ENCODE measurements around the gene FUT6.

Gene FUT6

DNA sequence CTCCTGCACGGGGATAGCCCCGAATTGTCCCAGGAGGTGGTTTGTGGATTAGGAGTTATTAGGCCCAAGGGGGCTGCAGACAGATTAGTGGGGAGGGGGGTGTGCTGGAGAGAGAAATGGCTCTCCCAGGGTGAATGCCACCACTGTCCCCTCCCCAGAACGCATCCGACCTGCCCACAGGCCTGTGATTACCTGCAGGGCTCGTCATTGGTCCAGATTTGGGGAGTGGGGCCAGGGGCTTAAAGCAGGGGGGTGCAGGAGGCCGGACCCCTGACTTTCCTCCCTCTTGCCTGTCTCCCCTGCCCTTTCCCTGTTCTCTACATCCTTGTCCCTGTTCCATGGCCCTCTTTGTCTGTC is 33.4 kb downstream of the FUT6 start:
- no peak for DNase-seq

DNA sequence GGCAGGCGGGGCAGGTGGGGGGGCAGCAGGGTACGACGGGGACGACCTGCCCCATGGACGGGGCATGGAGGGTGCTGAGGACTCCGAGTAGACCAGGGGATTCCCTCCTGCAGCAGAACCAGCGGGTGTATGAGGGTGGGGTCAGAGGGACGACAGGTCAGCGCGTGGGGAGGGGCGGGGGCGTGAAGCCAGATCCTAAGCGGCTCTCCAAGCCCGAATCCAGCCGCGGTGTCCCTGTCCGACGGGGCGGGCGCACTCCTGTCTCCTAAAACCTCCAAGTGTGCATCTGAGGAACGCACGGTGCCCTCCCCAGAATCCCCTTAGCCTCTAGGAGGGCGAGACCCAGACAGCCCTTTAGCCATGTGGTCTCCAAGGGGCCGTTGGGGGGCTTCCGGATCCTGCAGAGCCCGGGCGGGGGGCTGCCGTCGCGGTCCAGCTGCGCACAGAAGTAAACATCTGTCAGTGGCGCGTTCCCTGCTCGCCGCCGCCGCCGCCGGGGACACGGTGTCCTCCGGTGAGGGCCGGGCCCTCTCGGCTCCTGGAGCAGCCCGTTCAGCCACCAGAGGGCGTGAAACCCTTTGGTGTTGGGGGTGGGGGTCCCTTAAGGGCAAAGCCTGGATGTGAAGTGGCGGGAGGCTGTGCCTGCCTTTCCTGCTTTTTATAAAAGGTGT is 33.9 kb downstream of the FUT6 start:
- peak; percentile 72 for DNase-seq

DNA sequence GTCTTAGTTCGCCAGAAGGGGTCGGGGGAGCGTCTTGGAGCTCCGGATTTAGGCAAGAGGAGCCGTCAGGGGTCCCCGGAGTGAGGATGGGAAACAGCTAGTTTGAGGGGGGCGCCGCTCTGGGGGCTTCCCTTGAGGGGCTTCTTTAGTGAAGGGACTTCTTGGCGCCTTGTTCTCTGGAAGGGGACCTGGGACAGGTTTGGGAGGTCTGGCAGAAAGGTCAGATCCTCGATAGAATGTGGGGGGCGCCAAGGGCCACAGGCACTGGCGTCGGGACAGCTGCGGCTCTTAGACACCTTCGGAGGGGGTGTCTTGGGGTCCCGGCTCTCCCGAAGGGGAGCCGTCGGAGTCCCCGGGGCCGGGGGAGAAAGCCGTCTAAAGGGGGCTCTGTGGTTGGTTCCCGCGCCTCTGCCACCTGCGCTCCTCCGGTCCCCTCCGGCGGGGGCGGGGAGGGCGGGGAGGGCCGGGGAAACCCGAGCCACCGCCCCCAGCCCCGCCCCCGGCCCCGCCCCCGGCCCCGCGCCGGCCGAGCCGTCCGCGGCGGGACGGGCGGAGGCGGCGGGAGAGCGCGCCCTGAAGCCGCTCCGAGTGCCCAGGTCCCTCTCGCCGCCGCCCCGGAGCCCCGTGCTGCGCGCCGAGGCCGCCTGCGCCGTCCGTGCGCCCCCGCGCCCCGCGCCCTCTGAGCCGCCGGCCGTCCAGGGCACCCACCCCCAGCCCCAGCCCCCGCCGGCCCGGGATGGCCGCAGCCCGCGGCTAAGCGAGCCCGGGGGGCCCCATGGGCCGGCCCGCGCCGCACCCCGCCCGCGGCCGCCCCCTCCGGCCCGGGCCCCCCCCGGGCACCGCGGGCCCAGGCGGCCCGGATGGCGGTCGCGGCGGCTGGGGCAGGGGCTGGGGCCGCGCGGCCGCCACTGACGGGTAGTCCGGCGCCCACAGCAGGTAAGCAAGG is 34.7 kb downstream of the FUT6 start, which contains the start of gene NRTN:
Gene NRTN, plus strand, starts transcription at position 552 of the 946 bp plus-strand sequence. CDS start 19,099 bp downstream, outside the sequence.
- peak; percentile 44 for DNase-seq

DNA sequence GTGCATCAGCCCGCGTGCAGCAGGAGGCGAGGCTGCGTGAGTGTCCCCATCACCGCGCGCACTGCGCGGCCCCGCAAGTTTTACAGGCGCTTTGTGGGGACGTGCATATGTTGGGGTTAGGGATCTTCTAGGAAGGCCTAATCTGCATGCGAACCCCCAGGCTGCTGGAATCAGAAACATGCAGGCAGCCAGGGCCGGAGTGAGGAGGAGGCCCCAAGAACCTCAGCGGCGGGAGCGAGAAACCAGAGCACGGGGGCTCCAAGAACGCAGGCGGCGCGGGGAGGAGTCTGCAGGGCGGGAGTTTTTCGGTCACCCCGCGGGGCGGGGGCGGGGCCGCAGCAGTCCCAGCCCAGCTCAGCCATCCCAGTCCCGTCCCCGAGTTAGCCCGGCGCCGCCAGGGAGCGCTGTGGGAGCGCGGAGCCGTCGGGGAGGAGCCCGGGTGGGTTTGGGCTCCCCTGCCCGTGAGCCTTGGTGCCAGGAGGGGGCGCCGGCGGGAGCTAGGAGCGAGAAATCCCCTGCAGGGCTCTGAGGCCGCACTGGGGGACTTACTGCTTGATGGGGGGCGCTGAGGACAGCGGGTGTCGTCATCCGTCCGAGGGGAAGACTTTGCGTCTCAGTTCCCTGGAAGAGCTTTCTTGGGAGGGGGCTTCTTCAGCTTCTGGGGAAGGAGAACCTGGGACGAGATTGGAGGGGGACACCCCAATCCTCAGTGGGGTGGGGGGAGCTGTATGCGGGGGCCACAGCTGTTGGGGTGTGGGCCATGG is 35.6 kb downstream of the FUT6 start:
- DNase-seq = peak; percentile 88

- no peak for DNase-seq
These were observed 36.1 kb downstream of the FUT6 start for GRCh38 chr19:5803441-5803751.

DNA sequence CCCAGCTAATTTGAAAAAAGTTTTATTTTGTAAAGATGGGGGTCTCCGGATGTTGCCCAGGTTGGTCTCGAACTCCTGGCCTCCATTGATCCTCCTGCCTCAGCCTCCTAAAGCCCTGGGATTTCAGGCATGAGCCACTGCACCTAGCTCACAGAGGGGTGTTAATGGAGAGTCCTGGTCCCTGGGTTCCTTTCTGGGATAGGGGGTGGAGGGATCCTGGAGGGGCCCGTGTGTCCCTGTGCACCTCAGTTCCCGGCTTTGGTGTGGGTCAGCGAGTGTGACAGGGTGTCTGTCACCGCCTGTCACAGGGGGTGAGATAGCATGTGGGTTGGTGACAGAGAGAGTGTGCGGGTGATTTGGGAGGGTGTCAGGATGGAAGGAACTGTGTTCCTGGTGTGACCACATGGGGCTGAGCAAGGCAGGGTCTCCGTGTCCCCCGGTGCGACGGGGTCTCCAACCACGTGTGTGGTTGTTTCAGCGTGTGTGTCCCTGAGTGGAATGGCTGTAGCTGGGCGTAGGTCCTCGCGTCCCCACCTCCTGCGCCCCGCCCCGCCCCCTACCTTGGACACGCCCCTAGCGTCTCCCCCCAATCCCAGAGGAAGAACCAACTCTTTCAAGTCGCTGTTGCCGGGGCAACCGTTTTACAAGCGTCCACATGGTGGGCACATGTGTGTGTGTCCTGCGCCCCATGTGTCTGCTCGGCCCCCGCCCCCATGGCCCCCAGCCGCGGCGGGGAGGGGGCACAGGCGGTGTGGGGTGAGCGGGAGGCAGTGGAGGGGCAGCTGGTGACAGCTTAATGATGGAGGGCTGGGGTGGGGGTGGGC is 37.5 kb downstream of the FUT6 start:
- DNase-seq = no peak

DNA sequence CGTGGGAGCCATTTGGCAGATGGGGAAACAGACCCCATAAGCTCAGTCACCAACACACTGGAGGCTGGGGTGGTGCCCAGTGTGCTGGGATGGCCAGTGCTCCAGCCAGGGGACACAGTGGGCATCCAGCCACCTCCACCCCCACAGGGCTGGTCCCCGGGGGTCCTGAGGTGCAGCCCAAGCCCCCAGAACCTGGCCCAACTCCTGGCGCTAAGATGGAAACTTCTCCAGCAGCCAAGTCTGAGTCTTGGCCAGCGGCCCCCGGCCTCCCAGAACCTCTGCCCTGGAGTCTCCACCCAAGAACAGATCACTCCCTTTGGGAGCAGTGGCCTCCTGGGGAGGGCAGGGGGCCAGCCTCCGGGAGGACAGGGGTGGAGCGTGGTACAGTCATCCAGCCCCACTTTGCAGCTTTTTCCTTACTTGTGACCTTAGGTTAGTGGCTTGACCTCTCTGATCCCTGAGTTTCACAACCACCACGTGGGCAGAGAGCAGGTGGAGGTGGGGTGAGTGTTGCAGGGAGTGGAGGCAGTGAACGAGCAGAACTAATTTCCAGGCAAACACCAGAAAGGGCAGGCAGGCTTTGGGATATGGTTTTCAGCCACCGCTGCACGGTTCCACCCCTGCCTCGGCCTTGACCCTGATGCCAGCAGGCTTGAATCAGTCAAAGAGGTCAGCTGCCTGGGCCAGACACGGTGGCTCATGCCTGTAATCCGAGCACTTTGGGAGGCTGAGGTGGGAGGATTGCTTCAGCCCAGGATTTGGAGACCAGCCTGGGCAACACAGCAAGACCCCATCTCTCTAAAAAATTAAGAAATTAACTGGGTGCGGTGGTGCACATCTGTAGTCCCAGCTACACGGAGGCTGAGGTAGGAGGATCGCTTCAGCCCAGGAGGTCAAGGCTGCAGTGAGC is 38.9 kb downstream of the FUT6 start:
- no peak for DNase-seq

DNA sequence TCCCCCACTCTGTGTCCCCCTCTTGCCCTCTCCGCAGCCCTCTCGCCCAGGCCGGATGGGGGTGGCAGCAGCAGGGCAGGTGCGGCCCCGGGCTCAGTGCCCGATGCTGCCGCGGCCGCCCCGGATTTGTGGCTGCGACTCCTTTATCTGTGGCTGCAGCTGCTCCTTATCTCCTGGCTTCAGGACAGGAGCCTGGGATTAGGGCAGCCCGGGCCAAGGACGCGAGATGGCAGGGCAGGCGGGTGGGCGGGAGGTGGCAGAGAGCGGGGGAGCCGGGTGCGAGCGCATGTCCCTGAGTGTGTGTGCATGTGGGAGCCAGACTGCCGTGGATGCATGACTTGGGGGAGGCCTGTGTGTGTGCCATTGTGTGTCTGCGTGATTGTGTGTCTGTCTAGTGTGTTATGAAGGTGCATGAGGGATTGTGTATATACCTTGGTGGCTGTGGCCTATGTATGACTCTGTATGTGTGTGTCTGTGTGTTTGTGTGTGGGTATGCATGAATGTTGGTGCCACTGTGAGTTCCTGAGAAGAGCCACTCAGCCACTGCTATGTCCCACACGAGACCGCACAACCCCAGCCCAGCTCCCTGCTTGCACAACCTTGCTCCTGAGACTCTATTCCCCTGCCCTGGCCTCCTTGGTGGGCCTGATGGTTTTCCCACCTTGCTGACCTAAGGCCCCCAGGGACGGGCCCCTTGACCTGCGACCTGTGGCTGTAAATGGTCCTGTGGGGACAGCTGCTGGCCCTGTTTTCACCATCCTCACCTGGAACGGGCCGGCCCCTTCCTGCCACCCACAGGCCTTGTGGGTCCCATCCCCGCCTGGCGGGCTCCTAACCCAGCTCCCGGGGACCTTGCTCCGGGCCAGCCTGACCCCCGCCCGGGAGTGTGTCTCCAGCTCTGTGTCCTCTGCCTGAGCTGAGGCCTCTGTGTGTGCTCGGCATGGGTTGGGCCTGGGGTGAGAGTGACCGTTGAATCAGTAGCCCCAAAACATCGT is 40.0 kb downstream of the FUT6 start:
- no peak for DNase-seq

DNA sequence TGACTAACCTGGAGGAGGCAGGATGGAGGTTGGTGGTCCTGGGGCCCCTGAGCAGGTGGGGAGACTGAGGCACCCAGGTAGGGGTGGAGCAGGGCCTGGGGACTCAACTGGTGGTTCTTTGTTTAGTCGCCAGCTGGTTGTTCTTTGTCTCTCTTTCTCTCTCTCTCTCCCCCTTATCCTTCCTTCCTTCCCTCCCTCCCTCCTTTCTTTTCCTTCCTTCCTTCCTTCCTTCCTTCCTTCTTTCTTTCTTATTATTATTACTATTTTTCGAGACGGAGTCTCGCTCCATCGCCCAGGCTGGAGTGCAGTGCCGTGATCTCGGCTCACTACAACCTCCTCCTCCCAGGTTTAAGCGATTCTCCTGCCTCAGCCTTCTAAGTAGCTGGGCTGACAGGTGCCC is 41.3 kb downstream of the FUT6 start:
- no peak for DNase-seq

DNA sequence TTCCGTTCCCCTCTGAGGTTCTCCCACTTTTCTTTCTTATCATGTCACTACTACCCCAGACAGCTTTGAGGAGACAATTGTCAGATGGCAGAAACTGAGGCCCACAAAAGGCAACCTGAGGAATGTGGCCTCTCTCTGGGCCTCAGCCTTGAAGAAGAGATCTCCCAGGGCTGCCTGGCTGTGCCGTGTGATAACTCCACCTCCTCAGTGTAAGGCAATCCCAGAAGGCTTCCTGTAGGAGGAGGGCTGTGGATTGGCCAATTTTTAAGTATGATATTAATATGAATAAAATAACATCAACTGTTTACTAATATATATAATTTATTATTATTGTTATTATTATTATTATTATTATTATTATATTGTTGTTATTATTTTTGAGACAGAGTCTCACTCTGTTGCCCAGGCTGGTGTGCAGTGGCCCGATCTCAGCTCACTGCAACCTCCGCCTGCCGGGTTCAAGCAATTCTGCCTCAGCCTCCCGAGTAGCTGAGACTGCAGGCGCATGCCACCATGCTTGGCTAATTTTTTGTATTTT is 44.1 kb downstream of the FUT6 start:
- no peak for DNase-seq

- no peak for DNase-seq
These were observed 46.3 kb downstream of the FUT6 start for GRCh38 chr19:5793188-5793587.

DNA sequence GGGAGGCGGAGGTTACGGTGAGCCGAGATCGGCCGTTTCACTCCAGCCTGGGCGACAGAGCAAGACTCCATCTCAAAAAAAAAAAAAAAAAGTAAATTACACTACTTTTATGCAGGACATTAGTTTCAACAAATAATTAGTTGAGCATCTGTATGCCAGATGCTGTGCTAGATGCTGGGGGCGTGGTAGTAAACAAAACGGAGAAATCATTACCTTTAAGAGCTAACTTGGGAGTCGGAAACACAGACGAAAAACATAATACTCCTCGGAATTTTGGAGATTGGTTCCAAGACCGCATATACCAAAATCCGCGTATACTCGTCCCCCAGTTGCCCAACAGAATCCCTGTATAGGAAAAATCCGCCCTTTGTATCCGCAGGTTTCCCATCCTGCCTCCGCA is 47.3 kb downstream of the FUT6 start:
- no peak for DNase-seq

- peak; percentile 95 for DNase-seq
These were observed 48.7 kb downstream of the FUT6 start, which contains the start of gene DUS3L for GRCh38 chr19:5790559-5791520. Gene DUS3L, minus strand, starts transcription at chr19:5791163. Its CDS starts 22 bp downstream, at chr19:5791141.

DNA sequence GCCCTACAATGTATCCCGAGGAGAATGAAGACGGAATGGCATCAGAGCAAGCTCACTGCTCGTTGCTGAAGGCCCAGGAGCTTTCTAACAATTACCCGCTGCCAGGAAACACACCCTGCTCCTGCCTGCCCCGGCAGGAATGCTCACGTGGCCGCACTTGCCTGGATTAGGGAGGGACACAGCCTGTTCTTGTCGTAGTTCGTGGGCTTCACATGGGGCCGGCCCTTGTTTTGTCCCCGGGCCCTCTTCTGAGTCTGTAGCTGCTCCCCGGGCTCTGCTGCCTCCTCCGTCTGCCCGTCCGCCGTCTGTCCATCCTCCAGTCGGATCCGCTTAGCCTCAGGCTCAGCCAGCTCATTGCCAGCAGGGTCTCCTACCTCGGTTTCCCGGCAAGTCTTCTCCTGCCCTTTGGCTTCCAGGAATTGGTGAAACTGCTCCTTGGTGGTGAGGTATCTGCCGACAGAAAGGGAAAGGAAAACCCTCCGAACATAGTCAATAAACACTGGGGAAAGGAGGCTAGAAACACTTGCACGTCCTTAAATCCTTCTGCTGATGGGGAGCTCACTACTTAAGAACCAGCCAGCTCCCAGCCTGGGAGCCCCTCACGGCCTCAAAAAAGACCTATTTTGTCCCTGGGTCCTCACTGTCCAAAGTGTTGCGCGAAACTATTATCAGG is 49.5 kb downstream of the FUT6 start:
- peak; percentile 35 for DNase-seq

GRCh38 chr19:5789351-5789761 is 50.1 kb downstream of the FUT6 start:
- no peak for DNase-seq

GRCh38 chr19:5788422-5788821 is 51.1 kb downstream of the FUT6 start:
- DNase-seq = no peak

- no peak for DNase-seq
These were observed 51.9 kb downstream of the FUT6 start for GRCh38 chr19:5787409-5788182.
